MCF 10A (cell line): Measurements from ENCODE around the gene PABPC1L. TPM values are rescaled to one million over a fixed set of nuclear protein-coding genes. Genes with fewer than 3 reads are reported as not detected.
A peak's percentile ranks its signal among the peaks of the same experiment; 100 is the strongest.

ENCODE experiments used
- BruUV-seq: library from RNA; stranded (reverse); fragments of 400-500 nt; replicated peaks from 2 replicates; lab custom pipeline; 2021; lab: Mats Ljungman, UMichigan
- CTCF ChIA-PET: fragments of 300-600 bp; sonication (Branson Sonifier 250); formaldehyde crosslinking; extraction: SDS; loops from one replicate; lab custom pipeline; 2021; ENCODE audit warnings: antibody characterized with exemption, inconsistent platforms; lab: Yijun Ruan, JAX
- POLR2A ChIA-PET: fragments of 300-600, 350-650 bp; sonication (Branson Sonifier 250); formaldehyde crosslinking; extraction: SDS; loops from one replicate; lab custom pipeline; 2020; ENCODE audit warnings: antibody characterized with exemption, inconsistent platforms; lab: Yijun Ruan, JAX
- DNase-seq: peaks from one replicate; pipeline ENCODE4 v3.0.0-alpha.2; 2018; ENCODE audit not compliant: unreplicated experiment
- H3K27ac Mint-ChIP-seq: one replicate; pipeline ENCODE4 v1.8.0; 2022; ENCODE audit warnings: mild to moderate bottlenecking, low read depth, mixed read lengths; ENCODE audit not compliant: unreplicated experiment
- H3K27me3 Mint-ChIP-seq: one replicate; pipeline ENCODE4 v1.8.0; 2022; ENCODE audit warnings: mixed read lengths; ENCODE audit not compliant: insufficient read depth, unreplicated experiment
- H3K36me3 Mint-ChIP-seq: one replicate; pipeline ENCODE4 v1.8.0; 2022; ENCODE audit warnings: mild to moderate bottlenecking, moderate library complexity, mixed read lengths; ENCODE audit not compliant: insufficient read depth, unreplicated experiment
- H3K4me1 Mint-ChIP-seq: one replicate; pipeline ENCODE4 v1.8.0; 2022; ENCODE audit warnings: mixed read lengths; ENCODE audit not compliant: insufficient read depth, unreplicated experiment
- H3K4me3 Mint-ChIP-seq: one replicate; pipeline ENCODE4 v1.8.0; 2022; ENCODE audit warnings: mild to moderate bottlenecking, moderate library complexity, mixed read lengths; ENCODE audit not compliant: unreplicated experiment
- H3K9me3 Mint-ChIP-seq: one replicate; pipeline ENCODE4 v1.8.0; 2022; ENCODE audit warnings: mixed read lengths; ENCODE audit not compliant: unreplicated experiment
- intact Hi-C: fragments of 100-400 bp; cut with micrococcal nuclease; formaldehyde crosslinking; loops from 2 replicates; pipeline ENCODE4 v1.14.1; 2022
- total RNA-seq: library from RNA; stranded (reverse); gene quantifications from 2 replicates; pipeline ENCODE4 v1.2.3, GENCODE V29; 2022
- TF ChIP-seq, protein P1 (sequence below): fragments of 200-600 bp; IDR thresholded peaks from one replicate; pipeline ENCODE4 v1.8.0; 2022; ENCODE audit warnings: antibody characterized with exemption, mild to moderate bottlenecking; ENCODE audit not compliant: unreplicated experiment

Gene PABPC1L
- total RNA-seq, 1 experiment from 2014 or later, result 150 TPM

DNA sequence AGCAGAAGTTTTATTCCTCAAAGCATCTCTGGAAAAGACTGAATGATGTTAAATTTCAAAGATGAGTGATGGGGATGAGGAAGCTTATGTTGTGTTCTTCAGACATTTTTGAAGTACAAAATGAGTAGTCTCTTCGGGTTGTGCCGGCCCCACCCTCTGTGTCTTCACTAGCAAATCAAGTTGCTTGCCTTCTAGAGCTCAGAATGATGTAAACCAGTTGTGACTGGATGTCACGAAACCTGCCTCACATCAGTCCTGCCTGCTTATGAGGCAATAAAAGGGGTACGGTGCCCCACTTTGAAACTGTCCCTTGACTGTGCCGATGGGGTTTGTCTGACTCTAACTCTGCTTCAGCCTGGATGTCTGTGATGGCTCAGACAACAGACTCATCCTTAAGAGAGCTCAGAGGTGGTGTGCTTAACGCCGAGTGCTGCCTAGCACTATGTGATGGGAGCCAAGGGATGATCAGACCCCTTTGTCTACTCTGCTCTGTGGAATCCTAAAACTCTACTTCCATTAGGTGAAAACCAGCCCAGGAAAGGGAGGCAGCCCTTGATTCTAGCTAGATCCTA is 31.3 kb downstream of the PABPC1L start:
- TF ChIP-seq, protein P1, sequence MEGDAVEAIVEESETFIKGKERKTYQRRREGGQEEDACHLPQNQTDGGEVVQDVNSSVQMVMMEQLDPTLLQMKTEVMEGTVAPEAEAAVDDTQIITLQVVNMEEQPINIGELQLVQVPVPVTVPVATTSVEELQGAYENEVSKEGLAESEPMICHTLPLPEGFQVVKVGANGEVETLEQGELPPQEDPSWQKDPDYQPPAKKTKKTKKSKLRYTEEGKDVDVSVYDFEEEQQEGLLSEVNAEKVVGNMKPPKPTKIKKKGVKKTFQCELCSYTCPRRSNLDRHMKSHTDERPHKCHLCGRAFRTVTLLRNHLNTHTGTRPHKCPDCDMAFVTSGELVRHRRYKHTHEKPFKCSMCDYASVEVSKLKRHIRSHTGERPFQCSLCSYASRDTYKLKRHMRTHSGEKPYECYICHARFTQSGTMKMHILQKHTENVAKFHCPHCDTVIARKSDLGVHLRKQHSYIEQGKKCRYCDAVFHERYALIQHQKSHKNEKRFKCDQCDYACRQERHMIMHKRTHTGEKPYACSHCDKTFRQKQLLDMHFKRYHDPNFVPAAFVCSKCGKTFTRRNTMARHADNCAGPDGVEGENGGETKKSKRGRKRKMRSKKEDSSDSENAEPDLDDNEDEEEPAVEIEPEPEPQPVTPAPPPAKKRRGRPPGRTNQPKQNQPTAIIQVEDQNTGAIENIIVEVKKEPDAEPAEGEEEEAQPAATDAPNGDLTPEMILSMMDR, result no peak
- ChIA-PET CTCF (interaction anchor here (0.6 to 2.0 kb wide), 3 partner anchors 9 to 371 kb away, joined by 3 to 6 read pairs (median 3); no protein-coding TSS in a partner anchor), POLR2A (interaction anchor here (0.8 to 3.2 kb wide), 5 partner anchors 10 to 37 kb away, joined by 3 to 12 read pairs (median 4); partner anchors contain the start of gene TOMM34)
- peaks cover 64% of the 10 kb centered on the region for H3K36me3 Mint-ChIP-seq
- intact Hi-C loops, result no loop called here
- no peaks in the 10 kb centered on the region for H3K9me3 Mint-ChIP-seq
- no peak for DNase-seq
- no peak overlapping the region for H3K27ac Mint-ChIP-seq
- no TSS peak for BruUV-seq
- no peaks in the 10 kb centered on the region for H3K4me1 Mint-ChIP-seq
- H3K4me3 Mint-ChIP-seq, result no peak overlapping the region
- H3K27me3 Mint-ChIP-seq, result no peaks in the 10 kb centered on the region

DNA sequence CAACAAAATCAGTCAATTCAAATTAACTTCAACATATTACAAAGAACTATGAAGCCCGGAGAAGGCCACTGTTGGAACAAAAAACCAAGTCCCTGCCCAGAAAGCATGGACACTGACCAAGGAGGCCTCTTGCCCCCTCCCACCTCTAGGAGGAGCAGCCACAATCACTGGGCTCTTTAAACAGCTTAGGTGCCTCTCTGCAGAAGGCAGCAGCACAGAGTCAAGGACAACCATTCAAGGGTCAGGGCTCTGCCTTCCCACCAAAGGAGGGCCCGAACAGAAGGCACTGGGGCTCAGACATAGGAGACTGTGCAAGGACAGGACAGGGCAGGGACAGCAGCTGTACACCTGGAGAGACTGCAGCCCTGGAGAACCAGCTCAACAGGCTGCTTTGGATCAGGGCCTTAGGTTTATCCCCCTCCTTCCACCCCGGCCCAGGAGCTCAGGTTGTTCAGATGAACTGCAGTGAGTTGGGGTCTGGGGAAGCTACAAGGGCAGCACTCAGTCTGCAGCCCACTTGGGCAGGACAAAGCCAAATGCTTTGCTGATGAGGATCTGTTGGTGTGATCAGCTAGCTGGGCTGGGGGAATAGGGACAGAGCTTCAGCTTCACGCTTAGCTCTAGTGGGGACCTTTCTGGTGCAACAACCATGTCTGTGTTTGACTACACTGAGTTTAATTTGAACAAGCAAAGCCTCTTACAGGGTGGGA is 32.6 kb downstream of the PABPC1L start:
- Mint-ChIP-seq H3K4me3 (no peak overlapping the region), H3K36me3 (peaks cover 62% of the 10 kb centered on the region), H3K4me1 (no peaks in the 10 kb centered on the region), H3K9me3 (no peaks in the 10 kb centered on the region), H3K27ac (no peak overlapping the region), H3K27me3 (no peaks in the 10 kb centered on the region)
- ChIA-PET POLR2A (interaction anchor here (0.7 to 3.2 kb wide), 8 partner anchors 9 to 1186 kb away, joined by 3 to 12 read pairs (median 3); no protein-coding TSS in a partner anchor), CTCF (interaction anchor here (0.6 to 2.0 kb wide), 7 partner anchors 10 to 1619 kb away, joined by 3 to 6 read pairs (median 3); partner anchors contain the start of gene TOMM34)
- no peak for DNase-seq
- intact Hi-C loops, result no loop called here
- BruUV-seq, result TSS peak; percentile 63
- TF ChIP-seq, protein P1, result no peak

DNA sequence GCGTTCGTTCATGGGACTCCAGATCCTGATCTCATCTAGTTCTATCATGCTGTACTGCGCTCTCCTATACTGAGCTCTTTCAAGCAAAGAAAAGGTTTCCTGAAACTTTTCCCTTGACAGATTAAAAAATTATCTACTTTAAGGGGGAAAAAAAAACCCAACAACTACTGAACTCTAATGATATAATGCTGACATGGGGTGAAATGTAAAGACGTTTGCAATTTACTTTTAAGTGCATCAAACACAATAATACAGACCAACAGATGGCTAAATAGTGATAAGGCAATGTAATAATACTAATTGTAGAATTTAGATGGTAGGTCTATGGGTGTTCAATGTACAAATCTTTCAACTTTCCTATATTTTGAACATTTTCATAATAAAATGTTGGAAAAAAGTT is 34.0 kb downstream of the PABPC1L start:
- no peak for DNase-seq
- Mint-ChIP-seq H3K27me3 (no peaks in the 10 kb centered on the region), H3K9me3 (no peaks in the 10 kb centered on the region), H3K36me3 (peaks cover 69% of the 10 kb centered on the region), H3K4me3 (no peak overlapping the region), H3K4me1 (no peaks in the 10 kb centered on the region), H3K27ac (peak overlapping the region; percentile 6)
- POLR2A ChIA-PET, result interaction anchor here (0.8 to 1.5 kb wide), 2 partner anchors 12 to 13 kb away, joined by 3 to 5 read pairs; no protein-coding TSS in a partner anchor
- TF ChIP-seq, protein P1, result no peak
- no TSS peak for BruUV-seq
- intact Hi-C loops, result no loop called here
- CTCF ChIA-PET, result no interaction called here

DNA sequence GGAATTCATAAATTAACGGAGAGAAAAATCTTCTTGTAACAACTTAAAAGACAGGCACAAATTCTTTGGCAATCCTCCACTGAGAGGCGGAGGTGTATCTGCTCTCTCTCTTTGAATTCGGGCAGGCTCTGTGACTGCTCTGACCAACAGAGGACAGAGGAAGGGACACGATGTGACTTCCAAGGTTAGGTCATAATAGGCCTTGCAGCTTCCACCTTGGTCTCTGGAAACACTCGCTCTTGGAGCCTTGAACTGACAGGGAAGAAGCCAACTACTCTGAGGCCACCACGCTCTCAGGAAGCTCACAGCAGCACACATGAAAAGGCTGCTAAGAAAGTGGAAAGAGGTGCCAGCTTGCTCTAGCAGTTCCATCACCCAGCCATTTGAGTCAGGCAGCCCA is 35.4 kb downstream of the PABPC1L start:
- peaks cover 76% of the 10 kb centered on the region for H3K36me3 Mint-ChIP-seq
- H3K4me1 Mint-ChIP-seq, result no peaks in the 10 kb centered on the region
- TF ChIP-seq, protein P1, result no peak
- intact Hi-C loops, result no loop called here
- H3K9me3 Mint-ChIP-seq, result no peaks in the 10 kb centered on the region
- H3K27ac Mint-ChIP-seq, result no peak overlapping the region
- DNase-seq, result no peak
- H3K27me3 Mint-ChIP-seq, result no peaks in the 10 kb centered on the region
- CTCF ChIA-PET, result interaction anchor here (0.9 kb wide), 1 partner anchor 155 kb away, joined by 6 read pairs; no protein-coding TSS in a partner anchor
- H3K4me3 Mint-ChIP-seq, result no peak overlapping the region
- POLR2A ChIA-PET, result interaction anchor here (1.2 to 1.7 kb wide), 2 partner anchors 13 to 14 kb away, joined by 3 to 7 read pairs; partner anchors contain the start of gene TOMM34
- BruUV-seq, result no TSS peak
